Muscle layer of duodenum (tissue), 2 donors: Measurements from ENCODE around the gene CD80.
"Not testable (repeated sequence)": the region's sequence is repeated elsewhere in the genome, so short reads cannot be mapped to it uniquely, and the experiment has no call there.

Experiments
- H3K27ac ChIP-seq: one replicate; pipeline ENCODE4 v1.7.0; 2013; ENCODE audit warnings: mild to moderate bottlenecking, low read length
- H3K27me3 ChIP-seq: one replicate; pipeline ENCODE4 v1.7.0; 2013; ENCODE audit warnings: low read depth, mild to moderate bottlenecking, control low read depth, low read length
- H3K36me3 ChIP-seq, 2 donors: one replicate each; pipeline ENCODE4 v1.7.0; 2013; ENCODE audit warnings: low read length in 2 of 2, control low read depth in 1 of 2, mild to moderate bottlenecking in 1 of 2; ENCODE audit not compliant: insufficient read depth in 2 of 2, control insufficient read depth in 1 of 2
- H3K4me1 ChIP-seq, 2 donors: one replicate each; pipeline ENCODE4 v1.7.0; 2013; ENCODE audit warnings: low read length in 2 of 2, mild to moderate bottlenecking in 2 of 2, control low read depth in 1 of 2, moderate library complexity in 1 of 2; ENCODE audit not compliant: insufficient read depth in 2 of 2, control insufficient read depth in 1 of 2
- H3K4me3 ChIP-seq, 2 donors: one replicate each; pipeline ENCODE4 v1.7.0; 2013; ENCODE audit warnings: low read length in 2 of 2, low read depth in 1 of 2, mild to moderate bottlenecking in 1 of 2
- H3K9me3 ChIP-seq, 2 donors: one replicate each; pipeline ENCODE4 v1.7.0; 2013; ENCODE audit warnings: low read length in 2 of 2, control low read depth in 1 of 2, mild to moderate bottlenecking in 1 of 2; ENCODE audit not compliant: control insufficient read depth in 1 of 2
- donor health status: healthy.

CD80 gene

GRCh38 chr3:119557877-119558269 lies 1.5 kb downstream of the CD80 start:
- Histone ChIP-seq H3K36me3 (no peaks in the 10 kb centered on the region), H3K9me3 (no peaks in the 10 kb centered on the region), H3K4me3 (no peak overlapping the region), H3K4me1 (no peaks in the 10 kb centered on the region), H3K27ac (no peak overlapping the region), H3K27me3 (no peaks in the 10 kb centered on the region)

GRCh38 chr3:119557192-119557876 lies 2.1 kb downstream of the CD80 start:
- no peaks in the 10 kb centered on the region for H3K9me3 ChIP-seq
- no peaks in the 10 kb centered on the region for H3K36me3 ChIP-seq
- no peak overlapping the region for H3K27ac ChIP-seq
- no peaks in the 10 kb centered on the region for H3K4me1 ChIP-seq
- no peaks in the 10 kb centered on the region for H3K27me3 ChIP-seq
- no peak overlapping the region for H3K4me3 ChIP-seq

GRCh38 chr3:119555929-119556328 lies 3.5 kb downstream of the CD80 start:
- no peaks in the 10 kb centered on the region for H3K9me3 ChIP-seq
- H3K27ac ChIP-seq, result no peak overlapping the region

GRCh38 chr3:119555309-119555735 lies 4.1 kb downstream of the CD80 start:
- no peaks in the 10 kb centered on the region for H3K4me1 ChIP-seq
- no peak overlapping the region for H3K4me3 ChIP-seq
- no peaks in the 10 kb centered on the region for H3K36me3 ChIP-seq
- H3K9me3 ChIP-seq, result no peaks in the 10 kb centered on the region
- H3K27ac ChIP-seq, result no peak overlapping the region
- H3K27me3 ChIP-seq, result no peaks in the 10 kb centered on the region

More at GRCh38 chr3:119555929-119556328, 3.5 kb downstream of the CD80 start:
- Histone ChIP-seq H3K4me3 (no peak overlapping the region), H3K36me3 (no peaks in the 10 kb centered on the region), H3K27me3 (no peaks in the 10 kb centered on the region), H3K4me1 (no peaks in the 10 kb centered on the region)

- H3K27me3 ChIP-seq, result no peaks in the 10 kb centered on the region
- no peak overlapping the region for H3K27ac ChIP-seq
- no peak overlapping the region for H3K4me3 ChIP-seq
- H3K9me3 ChIP-seq, result no peaks in the 10 kb centered on the region
- H3K4me1 ChIP-seq, result no peaks in the 10 kb centered on the region
- H3K36me3 ChIP-seq, result no peaks in the 10 kb centered on the region
Observed at GRCh38 chr3:119553823-119554415, 5.5 kb downstream of the CD80 start.

GRCh38 chr3:119552928-119553327 lies 6.5 kb downstream of the CD80 start:
- H3K4me3 ChIP-seq, H3K36me3 ChIP-seq, H3K9me3 ChIP-seq, H3K4me1 ChIP-seq, H3K27me3 ChIP-seq, H3K27ac ChIP-seq: not testable (repeated sequence)

GRCh38 chr3:119551598-119551997 lies 7.8 kb downstream of the CD80 start:
- Histone ChIP-seq H3K36me3 (no peaks in the 10 kb centered on the region), H3K4me1 (no peaks in the 10 kb centered on the region), H3K4me3 (no peak overlapping the region), H3K27ac (no peak overlapping the region), H3K27me3 (no peaks in the 10 kb centered on the region), H3K9me3 (no peaks in the 10 kb centered on the region)

- Histone ChIP-seq H3K27me3 (no peaks in the 10 kb centered on the region), H3K9me3 (no peaks in the 10 kb centered on the region), H3K4me1 (no peaks in the 10 kb centered on the region), H3K27ac (no peak overlapping the region), H3K4me3 (no peak overlapping the region), H3K36me3 (no peaks in the 10 kb centered on the region)
Observed at GRCh38 chr3:119550192-119550910, 9.1 kb downstream of the CD80 start.

GRCh38 chr3:119548341-119548740 lies 11.1 kb downstream of the CD80 start:
- Histone ChIP-seq H3K4me3 (no peak overlapping the region), H3K27me3 (no peaks in the 10 kb centered on the region), H3K9me3 (no peaks in the 10 kb centered on the region), H3K4me1 (no peaks in the 10 kb centered on the region), H3K27ac (no peak overlapping the region), H3K36me3 (no peaks in the 10 kb centered on the region)

- Histone ChIP-seq H3K36me3 (no peaks in the 10 kb centered on the region), H3K27ac (no peak overlapping the region), H3K27me3 (no peaks in the 10 kb centered on the region), H3K4me1 (no peaks in the 10 kb centered on the region), H3K9me3 (no peaks in the 10 kb centered on the region), H3K4me3 (no peak overlapping the region)
Observed at GRCh38 chr3:119547227-119547626, 12.2 kb downstream of the CD80 start.

- H3K27me3 ChIP-seq, result no peaks in the 10 kb centered on the region
- no peaks in the 10 kb centered on the region for H3K9me3 ChIP-seq
- no peaks in the 10 kb centered on the region for H3K36me3 ChIP-seq
- H3K27ac ChIP-seq, result no peak overlapping the region
- H3K4me3 ChIP-seq, result no peak overlapping the region
- H3K4me1 ChIP-seq, result no peaks in the 10 kb centered on the region
Observed at GRCh38 chr3:119543147-119543546, 16.3 kb downstream of the CD80 start.
